Measurements from ENCODE around the gene MRTFA.

DNA sequence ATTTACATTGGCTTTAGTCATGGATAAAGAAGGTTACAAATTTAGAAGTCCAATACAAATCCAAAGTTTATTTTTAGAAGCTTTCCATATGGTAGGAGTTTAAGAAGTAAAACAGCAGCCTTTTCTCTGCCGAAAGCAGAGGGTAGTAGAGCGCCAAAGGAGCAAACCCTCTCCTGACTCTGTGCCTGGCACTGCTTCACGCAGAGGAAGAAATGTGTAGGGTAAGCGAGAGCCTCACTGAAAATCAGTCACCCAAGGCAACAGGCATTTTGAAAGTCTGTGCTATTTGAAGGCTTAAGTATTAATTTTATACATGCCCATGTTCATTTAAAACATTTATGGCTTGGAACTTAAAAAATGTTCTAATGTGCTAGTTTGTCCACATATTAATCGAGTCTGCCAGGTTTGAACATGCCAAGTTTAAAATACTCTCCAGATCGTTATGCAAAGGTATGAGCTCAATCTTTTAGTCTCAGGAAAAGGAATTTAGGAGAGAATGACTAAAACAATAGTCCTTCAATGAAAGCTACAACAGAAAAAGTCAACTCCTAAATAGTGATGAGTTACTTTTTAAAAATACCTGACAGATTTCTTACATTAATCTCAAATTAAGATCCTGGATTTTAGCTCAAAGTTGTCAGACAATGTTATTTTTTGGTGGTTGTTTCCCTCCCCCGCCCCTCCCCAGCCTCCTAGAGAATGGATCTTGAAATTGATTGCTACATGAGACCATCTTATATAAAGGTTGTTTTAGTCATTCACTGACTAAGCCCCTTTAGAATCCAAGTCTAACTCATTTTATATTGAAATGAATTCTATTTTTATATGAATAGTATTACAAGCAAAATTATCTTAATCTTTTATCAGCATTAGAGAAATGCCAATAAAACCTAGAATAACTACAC is 38.7 kb downstream of the MRTFA start:
- no peak for TF ChIP-seq POLR2AphosphoS5 (IDR thresholded peaks at IDR 0.05)
- TF ChIP-seq, protein P1, sequence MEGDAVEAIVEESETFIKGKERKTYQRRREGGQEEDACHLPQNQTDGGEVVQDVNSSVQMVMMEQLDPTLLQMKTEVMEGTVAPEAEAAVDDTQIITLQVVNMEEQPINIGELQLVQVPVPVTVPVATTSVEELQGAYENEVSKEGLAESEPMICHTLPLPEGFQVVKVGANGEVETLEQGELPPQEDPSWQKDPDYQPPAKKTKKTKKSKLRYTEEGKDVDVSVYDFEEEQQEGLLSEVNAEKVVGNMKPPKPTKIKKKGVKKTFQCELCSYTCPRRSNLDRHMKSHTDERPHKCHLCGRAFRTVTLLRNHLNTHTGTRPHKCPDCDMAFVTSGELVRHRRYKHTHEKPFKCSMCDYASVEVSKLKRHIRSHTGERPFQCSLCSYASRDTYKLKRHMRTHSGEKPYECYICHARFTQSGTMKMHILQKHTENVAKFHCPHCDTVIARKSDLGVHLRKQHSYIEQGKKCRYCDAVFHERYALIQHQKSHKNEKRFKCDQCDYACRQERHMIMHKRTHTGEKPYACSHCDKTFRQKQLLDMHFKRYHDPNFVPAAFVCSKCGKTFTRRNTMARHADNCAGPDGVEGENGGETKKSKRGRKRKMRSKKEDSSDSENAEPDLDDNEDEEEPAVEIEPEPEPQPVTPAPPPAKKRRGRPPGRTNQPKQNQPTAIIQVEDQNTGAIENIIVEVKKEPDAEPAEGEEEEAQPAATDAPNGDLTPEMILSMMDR (IDR thresholded peaks at IDR 0.05) = no peak
- TF ChIP-seq EP300 (IDR thresholded peaks at IDR 0.05) = no peak
- TF ChIP-seq POLR2A (IDR thresholded peaks at IDR 0.05) = no peak
